ENCODE data around the gene SRP19.
"Not testable (repeated sequence)": the region's sequence is repeated elsewhere in the genome, so short reads cannot be mapped to it uniquely, and the experiment has no call there.

Gene SRP19

GRCh38 chr5:112876362-112876761, 15.3 kb downstream of the SRP19 start:
- no peak for DNase-seq

DNA sequence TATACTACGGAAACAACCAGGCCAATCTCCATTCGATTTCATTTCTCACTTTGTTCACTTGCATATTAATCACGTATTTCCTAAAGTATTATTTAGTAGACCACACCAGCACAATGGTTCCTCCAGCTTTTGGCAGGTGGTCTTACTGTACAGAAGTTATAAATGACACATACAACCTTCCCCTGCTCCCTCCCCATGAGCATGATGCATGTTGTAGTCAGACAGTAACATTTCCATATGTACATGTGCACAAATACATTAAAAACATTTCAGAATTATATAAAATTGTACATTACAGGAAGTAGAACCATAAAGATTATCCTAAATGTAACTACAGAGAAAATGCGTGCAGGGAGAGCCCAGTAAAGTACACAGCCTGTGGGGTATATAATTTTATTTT, 17.0 kb downstream of the SRP19 start:
- no peak for DNase-seq

DNA sequence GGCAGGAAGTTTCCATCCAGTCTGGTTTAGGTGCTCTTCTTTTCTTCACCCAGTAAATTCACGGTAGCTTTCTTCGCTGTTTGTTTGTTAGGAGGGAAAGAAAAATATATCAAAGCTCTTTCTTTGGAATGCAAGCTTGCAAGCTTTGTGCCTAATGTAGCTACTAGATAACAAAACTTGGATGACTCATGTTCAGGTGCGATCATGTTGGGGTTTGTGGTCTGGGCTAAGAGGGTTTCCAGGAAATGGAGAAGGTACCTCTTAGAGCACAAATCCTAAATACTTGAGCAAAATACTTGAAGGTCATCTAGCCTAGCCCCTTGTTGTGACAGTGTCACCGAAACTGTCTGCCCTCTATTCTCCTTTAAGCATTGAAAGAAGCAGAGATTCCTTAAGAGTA, 17.7 kb downstream of the SRP19 start:
- DNase-seq: no peak

DNA sequence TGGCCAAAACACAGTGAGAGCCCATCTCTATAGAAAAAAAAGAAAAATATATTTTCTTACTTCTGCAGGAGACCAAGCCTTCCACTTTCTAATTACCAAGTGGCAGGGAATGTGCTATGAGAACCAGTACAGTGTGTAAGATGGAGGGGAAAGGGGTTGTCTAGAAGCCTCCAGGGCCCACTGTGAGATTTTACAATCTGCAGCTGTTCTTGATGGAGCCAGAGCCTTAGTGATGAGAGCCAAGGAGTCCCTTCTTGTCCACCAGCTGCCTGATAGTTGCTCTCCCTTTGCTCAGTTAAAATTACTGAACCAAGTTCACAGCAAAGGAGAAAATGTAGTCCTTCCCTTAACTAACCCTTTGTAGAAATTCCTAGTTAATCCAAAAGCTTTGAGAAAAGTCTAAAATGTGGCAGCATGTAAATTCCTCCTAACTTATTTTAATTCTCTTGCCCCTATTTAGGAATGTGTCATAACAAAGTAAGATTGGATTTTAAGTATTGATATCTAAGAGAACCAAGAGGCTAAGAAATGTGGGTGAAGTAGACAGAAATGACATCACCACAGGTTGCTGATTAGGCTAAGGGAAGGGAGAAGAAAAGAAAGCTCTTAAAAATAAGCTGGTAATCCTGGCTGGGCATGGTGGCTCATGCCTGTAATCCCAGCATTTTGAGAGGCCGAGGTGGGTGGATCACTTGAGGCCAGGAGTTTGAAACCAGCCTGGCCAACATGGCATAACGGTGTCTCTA, 19.3 kb downstream of the SRP19 start:
- no peak for DNase-seq

- no peak for DNase-seq
These were observed 22.1 kb downstream of the SRP19 start for GRCh38 chr5:112883192-112883591.

DNA sequence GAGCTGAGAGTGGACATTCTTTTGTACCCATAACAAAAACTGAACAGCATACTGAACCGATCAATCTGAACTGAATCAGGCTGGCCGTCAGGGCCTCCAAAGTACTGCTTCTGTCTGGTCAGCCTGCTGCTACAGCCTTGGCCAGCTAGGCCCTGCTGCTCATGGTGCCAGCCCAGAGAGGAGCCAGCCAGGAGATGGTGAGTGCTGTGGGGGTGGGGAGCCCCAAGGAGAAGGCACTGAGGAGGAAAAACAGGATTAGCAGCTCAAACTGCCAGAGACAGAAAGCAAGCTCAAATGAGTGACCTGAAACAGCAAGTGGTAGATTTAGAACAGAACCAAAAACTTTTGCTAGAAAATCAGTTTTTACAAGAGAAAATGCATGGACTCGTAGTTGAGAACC, 23.9 kb downstream of the SRP19 start:
- no peak for DNase-seq

DNA sequence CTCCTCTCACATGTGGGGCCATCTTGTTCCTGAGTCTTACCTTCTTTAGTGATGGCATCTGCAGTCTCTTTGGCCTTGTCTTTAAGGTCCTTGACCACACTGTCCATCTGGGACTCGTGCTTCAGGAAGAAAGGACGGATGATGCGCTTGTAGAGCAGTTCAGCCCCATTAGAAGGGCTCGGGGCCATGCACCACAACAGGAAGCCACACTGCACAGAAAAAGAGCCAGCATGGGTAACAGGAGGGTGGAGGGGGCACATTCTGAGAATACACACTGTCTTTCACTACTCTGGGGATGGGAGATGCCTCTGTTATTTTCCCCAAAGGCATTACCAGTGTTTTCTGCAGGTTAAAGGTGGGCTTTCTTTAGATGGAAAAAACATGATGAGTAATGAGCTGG, 25.9 kb downstream of the SRP19 start:
- no peak for DNase-seq

- not testable (repeated sequence) for DNase-seq
These were observed 31.0 kb downstream of the SRP19 start for GRCh38 chr5:112892066-112892465.

- DNase-seq: no peak
These were observed 31.7 kb downstream of the SRP19 start for GRCh38 chr5:112892776-112893175.

DNA sequence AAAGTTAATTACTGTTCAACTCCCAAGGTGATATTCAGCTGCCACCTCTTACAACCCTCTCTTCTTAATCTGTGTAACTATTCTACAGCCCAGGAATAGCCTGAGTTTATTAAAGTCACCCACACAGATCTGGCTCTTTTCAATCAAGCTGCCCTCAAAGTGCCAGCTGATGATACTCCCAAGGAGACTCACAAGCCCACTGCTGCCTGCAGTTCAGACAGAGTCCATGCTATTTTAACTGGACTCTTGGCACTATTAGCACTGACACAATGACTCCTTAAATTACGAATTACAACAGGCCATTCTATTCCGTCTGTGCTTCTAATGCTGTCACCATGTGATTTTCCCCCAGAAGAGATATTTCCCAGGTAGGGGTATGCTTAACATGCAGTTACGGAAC, 34.6 kb downstream of the SRP19 start:
- DNase-seq: no peak

DNA sequence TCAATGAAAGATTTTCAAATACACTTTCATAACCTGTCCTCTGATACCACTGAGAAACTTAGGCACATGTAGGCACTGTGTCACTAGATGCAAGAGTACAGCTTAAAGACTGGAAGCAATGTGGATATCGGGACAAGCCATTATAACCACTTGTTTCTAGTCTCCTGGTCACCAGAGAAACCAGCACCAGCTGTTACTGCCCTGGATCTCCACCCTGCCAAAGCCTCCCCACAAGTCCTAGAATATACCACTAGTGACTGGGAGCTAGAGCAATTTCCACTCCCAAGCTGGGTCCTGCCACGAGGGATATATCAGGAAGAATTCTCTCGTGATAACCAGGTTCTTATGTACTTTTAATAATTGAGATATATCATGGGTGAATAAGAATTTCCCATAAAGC, 41.5 kb downstream of the SRP19 start:
- DNase-seq: no peak

- not testable (repeated sequence) for DNase-seq
These were observed 43.9 kb downstream of the SRP19 start for GRCh38 chr5:112904996-112905395.

DNA sequence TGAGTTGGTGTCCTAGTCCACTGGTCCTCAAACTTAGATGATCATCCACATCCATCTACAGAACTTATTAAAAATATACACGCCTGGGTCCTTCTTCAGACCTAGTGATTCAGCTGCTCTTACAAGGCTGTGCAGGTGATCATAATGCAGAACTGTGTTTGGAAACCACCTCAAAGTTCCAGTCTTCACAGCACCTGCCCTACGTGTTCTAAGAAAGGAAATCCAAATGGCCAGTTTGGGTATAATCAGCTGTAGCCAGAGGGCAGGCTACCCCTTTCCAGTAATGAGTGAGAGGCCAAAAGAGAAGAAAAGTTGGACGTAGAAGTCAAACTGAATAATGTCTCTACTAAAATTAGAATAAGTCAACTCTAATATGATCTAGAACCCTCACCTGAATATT, 45.5 kb downstream of the SRP19 start:
- no peak for DNase-seq

- DNase-seq: no peak
These were observed 46.1 kb downstream of the SRP19 start for GRCh38 chr5:112907166-112907631.

GRCh38 chr5:112908854-112909253, 47.8 kb downstream of the SRP19 start:
- DNase-seq: no peak

DNA sequence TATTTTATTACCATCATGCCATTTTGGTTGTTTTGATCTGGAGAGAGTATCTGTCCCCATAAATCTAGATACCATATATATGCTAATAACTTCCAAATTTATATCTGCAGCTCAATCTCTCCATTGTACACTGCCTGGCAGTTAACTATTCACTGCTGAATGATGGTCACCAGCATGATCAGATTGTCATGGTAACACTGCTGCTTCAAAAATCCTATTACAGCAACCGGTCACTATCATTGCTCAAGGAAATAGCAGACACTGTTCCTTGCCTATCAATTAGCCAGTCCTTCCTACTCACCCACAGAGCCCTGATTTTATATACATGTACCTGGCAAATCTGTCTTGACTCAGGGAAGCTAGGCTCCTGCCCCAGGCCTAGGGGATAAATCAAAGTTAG, 49.4 kb downstream of the SRP19 start:
- no peak for DNase-seq

- DNase-seq: no peak
These were observed 53.5 kb downstream of the SRP19 start for GRCh38 chr5:112914584-112914983.

GRCh38 chr5:112915831-112916230, 54.7 kb downstream of the SRP19 start:
- no peak for DNase-seq

GRCh38 chr5:112917453-112917995, 56.4 kb downstream of the SRP19 start:
- DNase-seq: no peak

DNA sequence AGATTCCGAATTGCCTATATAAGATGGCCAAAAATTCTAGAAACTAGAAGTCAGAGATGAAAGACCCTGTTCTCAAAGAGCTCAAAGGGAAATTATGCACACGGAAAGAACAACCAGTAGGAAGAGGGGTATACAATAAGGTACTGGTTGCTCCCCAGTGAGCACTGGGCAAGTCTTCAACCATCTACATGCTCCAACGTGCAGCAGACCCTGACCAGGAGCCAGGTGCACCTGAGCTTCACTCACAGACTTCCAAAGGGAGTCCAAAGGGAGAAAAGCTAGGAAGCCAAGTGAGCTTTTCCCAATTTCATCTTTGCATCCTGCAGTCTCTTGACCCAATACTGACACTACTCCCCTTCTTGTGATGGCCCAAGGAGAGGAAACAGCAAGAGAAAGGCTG, 57.0 kb downstream of the SRP19 start:
- no peak for DNase-seq

DNA sequence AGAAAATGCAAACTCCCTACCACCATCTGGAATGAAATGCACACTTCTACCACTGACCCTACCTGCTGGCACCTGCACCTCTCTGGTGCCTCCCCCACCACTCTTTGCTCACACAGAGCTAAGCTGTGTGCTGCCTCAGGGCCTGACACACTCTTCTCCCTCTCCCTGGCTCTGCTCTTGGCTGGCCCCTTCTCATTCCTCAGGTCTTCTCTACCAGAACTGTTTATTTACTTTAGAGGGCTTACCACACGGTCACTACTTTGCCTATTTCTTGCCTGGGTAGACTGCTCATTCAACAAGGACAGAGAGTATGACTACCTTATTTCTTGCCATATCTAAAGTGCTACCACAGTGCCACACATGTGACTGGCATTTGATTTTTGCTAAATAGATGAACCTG, 57.6 kb downstream of the SRP19 start:
- no peak for DNase-seq

All from NCI-H524 (cell line).